SH-SY5Y (cell line): ENCODE data around the gene RNASE1.

Source experiments
- GATA2 ChIP-seq: IDR thresholded peaks from 2 replicates; pipeline ENCODE4 v1.6.1; 2011; ENCODE audit warnings: mild to moderate bottlenecking, low read depth, low read length
- GATA3 ChIP-seq: IDR thresholded peaks from 2 replicates; pipeline ENCODE4 v1.6.1; 2011; ENCODE audit warnings: low read depth, mild to moderate bottlenecking, low read length, moderate library complexity

DNA sequence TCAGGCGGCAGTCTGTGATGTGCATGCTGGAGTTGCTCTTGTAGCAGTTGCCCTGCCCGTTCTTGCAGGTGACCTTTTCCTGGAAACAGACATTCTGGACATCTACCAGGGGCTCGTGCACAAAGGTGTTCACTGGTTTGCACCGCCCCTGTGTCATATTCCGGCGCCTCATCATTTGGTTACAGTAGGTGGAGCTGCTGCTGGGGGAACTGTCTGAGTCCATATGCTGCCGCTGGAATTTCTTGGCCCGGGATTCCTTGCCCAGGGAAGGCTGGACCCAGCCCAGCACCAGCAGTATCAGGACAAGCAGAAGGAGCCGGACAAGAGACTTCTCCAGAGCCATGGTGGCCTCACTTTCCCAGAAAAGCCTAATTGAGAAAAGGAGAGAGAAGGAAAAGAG, 918 bp downstream of the RNASE1 start:
- no peak for TF ChIP-seq GATA2
- no peak for TF ChIP-seq GATA3
